GM12801 (cell line): ENCODE measurements around the gene PSMB2.

Source experiments
- TF ChIP-seq, protein P1 (sequence below): IDR thresholded peaks from one replicate; pipeline ENCODE4 v1.5.1; 2011; ENCODE audit warnings: control low read depth; ENCODE audit not compliant: insufficient read length; ENCODE audit errors: extremely low read depth

Gene PSMB2

DNA sequence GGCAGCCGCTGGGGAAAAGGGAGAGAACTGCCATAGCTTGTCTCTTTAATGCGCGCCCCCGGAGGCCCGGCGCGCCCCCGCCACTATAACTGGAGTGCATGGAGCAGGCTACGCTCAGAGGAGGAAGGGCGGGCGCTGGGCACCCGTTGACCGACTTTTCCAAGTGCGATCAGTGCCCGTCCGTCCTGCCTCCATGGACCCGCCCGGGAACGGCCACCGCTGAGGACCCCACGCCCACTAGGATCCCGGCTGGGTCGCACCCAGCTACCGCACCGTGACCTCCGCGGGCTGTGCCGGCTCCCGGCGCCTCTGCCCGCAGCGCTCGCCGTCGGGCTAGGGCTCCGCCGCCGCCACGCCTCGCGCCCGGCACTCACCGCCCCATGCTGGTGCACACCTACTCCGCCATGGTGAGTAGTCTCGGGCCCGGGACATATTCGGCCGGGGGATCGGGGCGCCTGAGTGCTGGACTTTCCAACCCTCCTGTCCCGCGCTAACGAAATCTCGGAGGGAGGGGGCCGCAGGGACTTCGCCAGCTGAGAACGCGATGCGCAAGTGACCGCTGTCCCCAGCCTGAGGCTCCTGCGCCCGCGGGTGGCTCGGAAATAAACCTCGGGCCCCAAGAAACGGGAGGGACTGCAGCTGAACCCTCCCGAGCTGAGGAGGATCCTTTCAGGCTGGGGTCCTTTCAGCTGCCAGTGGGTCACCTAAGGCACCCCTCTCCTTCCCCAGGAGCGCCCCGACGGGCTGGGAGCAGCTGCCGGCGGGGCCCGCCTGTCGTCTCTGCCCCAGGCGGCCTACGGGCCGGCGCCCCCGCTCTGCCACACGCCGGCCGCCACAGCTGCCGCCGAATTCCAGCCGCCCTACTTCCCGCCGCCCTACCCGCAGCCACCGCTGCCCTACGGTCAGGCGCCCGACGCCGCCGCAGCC lies 67.9 kb downstream of the PSMB2 start, which contains the start of gene TFAP2E:
TSS of gene TFAP2E (plus strand) at position 117 of the 927 bp plus-strand sequence. CDS start at position 381, 264 bp downstream.
- TF ChIP-seq, protein P1, sequence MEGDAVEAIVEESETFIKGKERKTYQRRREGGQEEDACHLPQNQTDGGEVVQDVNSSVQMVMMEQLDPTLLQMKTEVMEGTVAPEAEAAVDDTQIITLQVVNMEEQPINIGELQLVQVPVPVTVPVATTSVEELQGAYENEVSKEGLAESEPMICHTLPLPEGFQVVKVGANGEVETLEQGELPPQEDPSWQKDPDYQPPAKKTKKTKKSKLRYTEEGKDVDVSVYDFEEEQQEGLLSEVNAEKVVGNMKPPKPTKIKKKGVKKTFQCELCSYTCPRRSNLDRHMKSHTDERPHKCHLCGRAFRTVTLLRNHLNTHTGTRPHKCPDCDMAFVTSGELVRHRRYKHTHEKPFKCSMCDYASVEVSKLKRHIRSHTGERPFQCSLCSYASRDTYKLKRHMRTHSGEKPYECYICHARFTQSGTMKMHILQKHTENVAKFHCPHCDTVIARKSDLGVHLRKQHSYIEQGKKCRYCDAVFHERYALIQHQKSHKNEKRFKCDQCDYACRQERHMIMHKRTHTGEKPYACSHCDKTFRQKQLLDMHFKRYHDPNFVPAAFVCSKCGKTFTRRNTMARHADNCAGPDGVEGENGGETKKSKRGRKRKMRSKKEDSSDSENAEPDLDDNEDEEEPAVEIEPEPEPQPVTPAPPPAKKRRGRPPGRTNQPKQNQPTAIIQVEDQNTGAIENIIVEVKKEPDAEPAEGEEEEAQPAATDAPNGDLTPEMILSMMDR = no peak

DNA sequence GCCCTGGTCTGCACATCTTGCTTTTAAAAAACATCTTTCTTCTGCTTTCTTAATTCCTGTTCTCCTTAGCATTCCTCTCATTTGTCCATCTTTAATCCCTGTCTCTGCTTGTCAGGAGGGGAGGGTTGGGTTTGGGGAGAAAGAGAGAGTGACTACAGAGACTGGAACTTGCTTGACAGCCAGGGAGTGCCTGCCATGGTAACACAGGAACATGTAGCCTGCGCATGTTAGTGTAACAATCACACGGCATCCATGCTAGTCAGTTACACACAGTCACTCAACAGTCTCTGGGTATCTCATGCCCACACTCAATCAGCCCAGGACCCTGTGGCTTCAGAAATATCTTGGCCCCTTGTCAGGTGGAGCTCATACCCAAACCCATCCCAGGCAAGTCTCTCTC lies 69.0 kb downstream of the PSMB2 start:
- TF ChIP-seq, protein P1 = no peak

DNA sequence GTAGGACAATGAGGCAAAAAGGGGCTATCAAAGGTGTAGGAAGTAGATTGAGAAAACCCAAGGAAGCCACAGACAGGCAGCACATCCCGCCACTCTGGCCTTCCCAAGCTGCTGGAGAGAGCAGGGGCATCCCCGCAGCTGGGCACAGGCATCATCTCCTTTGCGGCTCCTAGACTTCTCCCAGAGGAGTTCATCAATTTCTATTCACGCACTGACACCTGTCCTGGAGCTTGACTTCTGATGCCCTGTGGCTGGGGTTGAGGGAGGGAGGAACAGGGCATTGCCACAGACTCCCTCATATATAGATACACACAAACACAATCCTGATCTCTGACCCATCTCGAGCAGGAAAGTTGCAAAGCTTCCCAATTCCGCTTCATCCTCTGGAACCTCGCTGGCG lies 70.1 kb downstream of the PSMB2 start:
- TF ChIP-seq, protein P1 = no peak

DNA sequence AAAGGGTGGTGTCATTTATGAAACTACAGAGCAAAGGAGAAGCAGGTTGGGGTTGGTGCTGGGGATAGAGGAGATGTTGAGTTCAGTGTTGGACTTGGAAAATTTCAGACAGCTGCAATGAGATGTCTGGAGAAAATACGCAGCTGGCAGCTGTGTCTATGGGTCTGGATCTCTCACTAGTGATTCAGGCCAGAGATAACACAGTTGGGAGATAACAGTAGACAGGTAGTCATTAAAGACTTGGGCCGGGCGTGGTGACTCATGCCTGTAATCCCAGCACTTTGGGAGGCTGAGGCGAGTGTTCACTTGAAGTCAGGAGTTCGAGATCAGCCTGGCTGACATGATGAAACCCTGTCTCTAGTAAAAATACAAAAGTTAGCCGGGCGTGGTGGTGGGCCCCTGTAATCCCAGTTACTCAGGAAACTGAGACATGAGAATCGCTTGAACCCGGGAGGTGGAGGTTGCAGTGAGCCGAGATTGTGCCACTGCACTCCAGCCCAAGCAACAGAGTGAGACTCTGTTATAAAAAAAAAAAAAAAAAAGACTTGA lies 70.7 kb downstream of the PSMB2 start:
- TF ChIP-seq, protein P1 = no peak

DNA sequence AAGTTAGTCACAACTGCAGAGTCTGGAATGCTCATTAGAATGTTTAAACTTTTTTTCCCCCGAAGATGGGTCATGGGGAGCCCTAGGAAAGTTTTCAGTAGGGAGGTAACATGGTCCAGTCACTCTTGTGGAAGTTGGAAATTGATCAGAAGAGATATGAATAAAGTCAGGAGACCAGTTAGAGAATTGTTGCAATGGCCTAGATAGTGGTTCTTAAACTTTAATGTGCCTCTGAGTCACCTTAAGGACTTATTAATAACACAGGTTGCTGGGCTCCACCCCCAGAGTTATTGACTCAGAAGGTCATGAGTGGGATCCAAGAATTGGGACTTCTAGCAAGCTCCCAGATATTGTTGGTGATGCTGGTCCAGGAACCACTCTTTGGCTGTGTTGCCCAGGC lies 71.4 kb downstream of the PSMB2 start:
- TF ChIP-seq, protein P1 = no peak

DNA sequence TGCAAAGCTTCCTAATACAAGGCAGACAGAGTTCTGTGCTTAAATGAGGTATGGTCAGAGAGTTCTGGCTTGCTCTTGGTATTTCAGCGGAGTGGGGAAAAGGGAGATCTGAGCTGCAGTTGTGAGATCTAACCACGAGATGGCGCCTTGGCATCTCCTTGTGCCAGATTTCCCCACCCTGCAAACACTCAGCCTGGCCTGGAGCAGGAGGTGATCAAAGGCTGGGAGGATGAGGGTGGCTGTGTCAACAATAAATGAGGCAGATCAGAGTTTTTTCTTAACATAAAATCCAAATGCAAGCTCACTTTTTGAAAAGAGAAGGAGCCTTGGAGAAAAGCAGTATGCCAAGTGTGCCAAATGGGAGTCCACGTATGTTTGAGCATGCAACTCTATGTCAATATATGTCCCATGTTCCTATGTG lies 72.3 kb downstream of the PSMB2 start:
- TF ChIP-seq, protein P1 = peak; percentile 14

DNA sequence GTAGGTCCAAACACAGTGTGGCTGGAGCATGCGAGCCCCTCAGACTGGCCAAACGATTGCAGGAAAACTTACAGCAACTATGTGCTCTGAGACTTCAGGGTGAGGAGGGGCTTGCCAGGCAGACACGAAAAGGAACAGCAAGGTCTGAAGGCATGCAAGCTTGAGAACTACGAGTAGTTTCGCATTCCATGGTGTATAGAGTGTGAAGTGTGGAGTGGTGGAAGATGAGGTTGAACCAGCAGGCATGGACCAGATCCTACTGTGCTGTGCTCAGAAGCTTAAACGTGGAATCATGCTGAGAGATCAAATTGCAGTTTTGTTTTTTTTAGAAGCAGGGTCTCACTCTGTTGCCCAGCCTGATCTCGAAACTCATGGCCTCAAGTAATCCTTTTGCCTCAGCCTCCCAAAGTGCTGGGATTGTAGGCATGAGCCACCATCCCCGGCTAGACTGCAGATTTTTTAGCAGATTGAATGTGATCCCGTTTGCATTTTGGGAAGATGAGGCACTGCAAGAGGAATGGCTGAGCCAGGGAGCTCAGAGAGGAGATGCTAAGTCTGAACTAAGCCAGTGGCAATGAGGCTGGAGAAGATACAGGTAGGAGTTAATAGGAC lies 73.3 kb downstream of the PSMB2 start:
- TF ChIP-seq, protein P1 = no peak
